Thoracic aorta (tissue), 2 donors: ENCODE results near the gene ST6GALNAC3. TPM values are rescaled to one million over a fixed set of nuclear protein-coding genes. Genes with fewer than 3 reads are reported as not detected.

Experiments used
- ATAC-seq: fragments of 150-250 bp; one replicate; pipeline ENCODE4 v1.8.0; 2017; ENCODE audit warnings: low read depth; ENCODE audit not compliant: insufficient number of reproducible peaks, low FRiP score
- DNase-seq: peaks from one replicate; pipeline ENCODE4 v3.0.0-alpha.2; 2020; ENCODE audit warnings: low spot score
- H3K27ac ChIP-seq, 2 donors: fragments of 200-600 bp; sonication (generic); 1 replicate in 1 of 2; 2 replicates in 1 of 2; pipeline ENCODE4 v1.5.1; 2016; ENCODE audit warnings: mild to moderate bottlenecking in 2 of 2, moderate library complexity in 2 of 2
- H3K27me3 ChIP-seq: fragments of 200-600 bp; sonication (generic); replicated peaks from 2 replicates; pipeline ENCODE4 v1.6.0; 2016; ENCODE audit warnings: mild to moderate bottlenecking; ENCODE audit not compliant: insufficient read depth
- H3K36me3 ChIP-seq: fragments of 200-600 bp; sonication (generic); one replicate; pipeline ENCODE4 v1.5.1; 2016
- H3K4me1 ChIP-seq, 2 donors: fragments of 200-600 bp; sonication (generic); 1 replicate in 1 of 2; 2 replicates in 1 of 2; pipeline versions ENCODE4 v1.5.1 to v1.6.0; 2016; ENCODE audit warnings: low read depth in 2 of 2, mild to moderate bottlenecking in 1 of 2; ENCODE audit not compliant: control insufficient read depth in 1 of 2
- H3K4me3 ChIP-seq: fragments of 200-600 bp; sonication (generic); 2 replicates; pipeline ENCODE4 v1.5.1; 2016; ENCODE audit warnings: mild to moderate bottlenecking
- H3K9me3 ChIP-seq: fragments of 200-600 bp; sonication (generic); 2 replicates; pipeline ENCODE4 v1.5.1; 2016
- total RNA-seq, 2 donors: library from RNA; depleted of rRNA; stranded (reverse); fragments of >200 nt; gene quantifications; one replicate each; pipeline versions ENCODE4 v1.1.0 to v1.2.3, GENCODE V29; 2016
- TF ChIP-seq, protein P1 (sequence below): fragments of 200-600 bp; sonication (generic); IDR thresholded peaks from one replicate; pipeline ENCODE4 v1.5.1; 2019; ENCODE audit warnings: antibody characterized with exemption

ST6GALNAC3 gene
- total RNA-seq, 2 donors from 2014 or later: 1.4 to 9.5 TPM

DNA sequence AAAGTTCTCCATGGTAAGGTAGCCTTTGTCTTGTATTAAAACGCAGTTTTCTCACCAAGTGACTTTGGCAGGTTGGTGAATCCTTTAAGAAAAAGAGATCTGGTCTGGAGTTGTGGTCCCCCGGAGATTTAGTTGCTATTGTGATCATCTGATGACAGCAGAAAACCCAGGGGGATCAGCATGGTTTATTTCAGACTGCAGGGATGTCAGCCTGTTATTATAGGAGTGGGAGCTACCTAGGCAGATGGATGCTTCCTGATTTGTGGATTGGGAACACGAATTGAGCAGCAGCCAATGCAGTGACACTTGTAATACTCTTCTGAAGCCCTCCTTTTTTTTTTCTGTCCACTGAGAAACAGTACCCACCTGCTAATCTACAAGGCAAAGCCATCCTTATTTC lies 150.2 kb downstream of the ST6GALNAC3 start:
- H3K27ac ChIP-seq: no peak overlapping the region
- no peak overlapping the region for H3K4me3 ChIP-seq
- no peaks in the 10 kb centered on the region for H3K9me3 ChIP-seq
- TF ChIP-seq, protein P1, sequence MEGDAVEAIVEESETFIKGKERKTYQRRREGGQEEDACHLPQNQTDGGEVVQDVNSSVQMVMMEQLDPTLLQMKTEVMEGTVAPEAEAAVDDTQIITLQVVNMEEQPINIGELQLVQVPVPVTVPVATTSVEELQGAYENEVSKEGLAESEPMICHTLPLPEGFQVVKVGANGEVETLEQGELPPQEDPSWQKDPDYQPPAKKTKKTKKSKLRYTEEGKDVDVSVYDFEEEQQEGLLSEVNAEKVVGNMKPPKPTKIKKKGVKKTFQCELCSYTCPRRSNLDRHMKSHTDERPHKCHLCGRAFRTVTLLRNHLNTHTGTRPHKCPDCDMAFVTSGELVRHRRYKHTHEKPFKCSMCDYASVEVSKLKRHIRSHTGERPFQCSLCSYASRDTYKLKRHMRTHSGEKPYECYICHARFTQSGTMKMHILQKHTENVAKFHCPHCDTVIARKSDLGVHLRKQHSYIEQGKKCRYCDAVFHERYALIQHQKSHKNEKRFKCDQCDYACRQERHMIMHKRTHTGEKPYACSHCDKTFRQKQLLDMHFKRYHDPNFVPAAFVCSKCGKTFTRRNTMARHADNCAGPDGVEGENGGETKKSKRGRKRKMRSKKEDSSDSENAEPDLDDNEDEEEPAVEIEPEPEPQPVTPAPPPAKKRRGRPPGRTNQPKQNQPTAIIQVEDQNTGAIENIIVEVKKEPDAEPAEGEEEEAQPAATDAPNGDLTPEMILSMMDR: no peak
- DNase-seq (no peak), ATAC-seq (no peak)
- H3K4me1 ChIP-seq: no peaks in the 10 kb centered on the region
- H3K27me3 ChIP-seq: no peaks in the 10 kb centered on the region
- H3K36me3 ChIP-seq: no peaks in the 10 kb centered on the region

DNA sequence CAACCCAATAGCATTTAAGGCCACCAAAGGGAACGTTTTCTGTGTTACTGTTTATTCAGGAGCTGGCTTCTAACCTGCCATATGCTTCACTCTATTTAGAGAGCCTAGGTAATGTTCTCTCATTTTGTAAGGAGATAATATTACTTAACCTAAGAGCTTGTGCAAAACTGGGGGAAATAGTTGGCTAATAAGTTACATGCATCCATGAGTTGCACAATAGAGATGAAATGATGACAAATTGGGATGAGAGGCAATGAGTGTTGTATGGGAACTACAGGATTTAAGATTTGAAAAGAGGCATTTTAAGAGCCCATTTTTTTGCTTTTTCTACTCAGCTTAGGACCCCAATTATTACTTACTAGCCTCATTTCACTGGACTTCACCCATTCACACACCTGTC lies 151.0 kb downstream of the ST6GALNAC3 start:
- no peaks in the 10 kb centered on the region for H3K4me1 ChIP-seq
- H3K36me3 ChIP-seq: no peaks in the 10 kb centered on the region
- TF ChIP-seq, protein P1: no peak
- H3K9me3 ChIP-seq: no peaks in the 10 kb centered on the region
- no peak overlapping the region for H3K4me3 ChIP-seq
- no peak for ATAC-seq
- no peaks in the 10 kb centered on the region for H3K27me3 ChIP-seq
- DNase-seq: no peak
- H3K27ac ChIP-seq: no peak overlapping the region

DNA sequence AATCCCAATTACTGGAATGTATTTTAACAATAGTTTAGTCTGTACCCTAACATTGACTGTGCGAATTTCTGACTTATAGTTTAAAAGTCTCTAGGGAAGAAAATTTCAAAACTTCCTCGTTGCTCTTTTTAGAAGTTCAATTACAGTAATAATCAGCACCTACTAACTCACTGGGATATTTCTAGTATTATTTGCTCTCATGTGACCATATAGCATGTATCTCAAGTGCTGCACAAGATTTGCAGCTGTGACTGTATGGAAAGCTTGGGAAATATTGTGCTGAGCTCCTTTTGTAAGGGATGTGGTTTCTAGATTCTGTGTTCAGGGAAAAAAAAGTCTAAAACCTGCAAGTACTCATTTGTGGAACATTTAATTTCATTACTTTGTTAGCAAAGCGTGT lies 153.1 kb downstream of the ST6GALNAC3 start:
- Histone ChIP-seq H3K4me3 (no peak overlapping the region), H3K9me3 (no peaks in the 10 kb centered on the region), H3K36me3 (no peaks in the 10 kb centered on the region), H3K27ac (no peak overlapping the region), H3K27me3 (no peaks in the 10 kb centered on the region), H3K4me1 (no peaks in the 10 kb centered on the region)
- no peak for ATAC-seq
- DNase-seq: no peak
- TF ChIP-seq, protein P1: no peak

DNA sequence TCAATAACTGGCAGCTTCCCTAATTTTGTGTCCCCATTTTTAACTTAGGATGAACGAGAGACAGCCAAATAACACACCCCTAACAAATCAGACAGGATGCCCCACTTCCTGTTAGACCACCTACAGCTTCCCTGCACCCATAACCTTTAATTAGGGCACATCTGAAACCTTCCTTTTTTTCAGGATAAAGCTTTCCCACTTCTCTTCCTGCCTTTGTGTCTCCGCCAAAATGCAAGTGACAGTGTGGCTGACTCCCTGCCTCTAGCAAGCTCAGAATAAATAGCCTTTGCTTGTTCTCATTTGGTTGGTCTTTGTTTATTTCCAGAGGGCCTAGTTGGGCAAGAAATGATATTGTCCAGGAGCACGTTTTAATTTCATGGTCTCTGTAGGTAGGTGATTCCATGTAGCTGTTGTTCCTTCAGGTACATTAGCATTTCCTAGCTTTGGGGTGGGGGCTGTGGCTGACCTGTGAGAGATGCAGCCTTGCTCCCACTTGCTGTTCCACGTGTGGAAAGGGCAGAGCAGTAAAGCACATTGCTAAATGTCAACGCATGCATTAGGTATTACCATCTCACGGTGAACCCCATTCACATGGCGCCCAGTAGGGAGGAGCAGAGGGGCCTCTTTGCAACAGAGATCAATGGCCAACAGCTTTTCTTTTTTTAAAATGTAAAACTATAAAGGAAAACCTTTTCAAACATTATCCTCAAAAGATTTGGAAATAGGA lies 154.9 kb downstream of the ST6GALNAC3 start:
- ATAC-seq: no peak
- Histone ChIP-seq H3K27ac (no peak overlapping the region), H3K4me1 (no peaks in the 10 kb centered on the region), H3K36me3 (no peaks in the 10 kb centered on the region), H3K9me3 (no peaks in the 10 kb centered on the region), H3K27me3 (no peaks in the 10 kb centered on the region), H3K4me3 (no peak overlapping the region)
- TF ChIP-seq, protein P1: no peak
- no peak for DNase-seq

DNA sequence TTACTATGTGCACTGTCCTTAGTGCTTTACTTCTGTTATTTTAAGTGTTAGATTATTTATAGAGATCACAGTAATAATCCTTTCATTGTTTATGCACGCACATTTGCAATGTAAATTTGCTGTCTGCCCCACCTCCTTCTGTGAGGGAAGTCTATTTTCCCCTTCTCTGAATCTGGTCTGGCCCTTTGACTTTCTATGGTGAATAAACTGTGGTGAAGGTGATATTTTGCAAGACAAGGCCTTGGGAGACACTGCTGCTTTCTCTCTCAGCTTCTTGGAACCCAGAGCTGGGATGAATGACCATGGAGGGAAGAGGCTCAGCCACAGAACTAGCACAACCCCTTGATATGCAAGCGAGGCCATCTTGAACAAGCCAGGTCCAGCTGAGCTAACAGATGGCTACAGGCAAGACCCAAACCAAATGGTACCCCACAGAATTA lies 156.3 kb downstream of the ST6GALNAC3 start:
- TF ChIP-seq, protein P1: no peak
- DNase-seq (no peak), ATAC-seq (no peak)
- H3K4me1 ChIP-seq: no peaks in the 10 kb centered on the region
- no peaks in the 10 kb centered on the region for H3K27me3 ChIP-seq
- no peak overlapping the region for H3K27ac ChIP-seq
- no peak overlapping the region for H3K4me3 ChIP-seq
- H3K9me3 ChIP-seq: no peaks in the 10 kb centered on the region
- no peaks in the 10 kb centered on the region for H3K36me3 ChIP-seq
